GM18499 (cell line): ENCODE data around the gene NUDT16L1.

Source experiments
- ATAC-seq: cut with Tn5 transposase; IDR thresholded peaks from one replicate; pipeline ENCODE4 v1.9.1; 2021; ENCODE audit warnings: moderate number of reproducible peaks; ENCODE audit not compliant: insufficient read depth, unreplicated experiment

NUDT16L1 gene

DNA sequence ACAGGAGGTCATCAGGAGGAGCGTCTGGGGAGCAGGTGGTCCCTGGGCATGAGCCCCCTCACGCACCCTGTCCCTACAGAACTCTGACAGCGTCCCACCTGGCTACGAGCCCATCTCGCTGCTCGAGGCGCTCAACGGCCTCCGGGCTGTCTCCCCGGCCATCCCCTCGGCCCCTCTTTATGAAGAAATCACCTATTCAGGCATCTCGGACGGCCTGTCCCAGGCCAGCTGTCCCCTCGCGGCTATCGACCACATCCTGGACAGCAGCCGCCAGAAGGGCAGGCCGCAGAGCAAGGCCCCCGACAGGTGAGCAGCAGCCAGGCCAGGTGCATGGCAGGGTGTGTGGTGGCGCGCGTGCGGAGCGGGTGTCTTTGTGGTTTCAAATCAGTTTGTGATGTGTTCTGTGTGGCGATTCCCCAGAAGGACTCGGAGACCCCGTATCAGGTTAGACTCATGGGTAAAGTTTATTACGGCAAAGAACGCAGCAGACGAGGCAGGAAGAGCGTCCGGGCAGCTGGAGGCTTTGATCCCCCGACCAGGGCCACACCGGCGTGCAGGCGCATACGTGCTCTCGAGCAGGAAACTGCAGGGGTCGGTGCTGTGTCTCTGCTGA is 11.8 kb upstream of the NUDT16L1 start:
- no peak for ATAC-seq

DNA sequence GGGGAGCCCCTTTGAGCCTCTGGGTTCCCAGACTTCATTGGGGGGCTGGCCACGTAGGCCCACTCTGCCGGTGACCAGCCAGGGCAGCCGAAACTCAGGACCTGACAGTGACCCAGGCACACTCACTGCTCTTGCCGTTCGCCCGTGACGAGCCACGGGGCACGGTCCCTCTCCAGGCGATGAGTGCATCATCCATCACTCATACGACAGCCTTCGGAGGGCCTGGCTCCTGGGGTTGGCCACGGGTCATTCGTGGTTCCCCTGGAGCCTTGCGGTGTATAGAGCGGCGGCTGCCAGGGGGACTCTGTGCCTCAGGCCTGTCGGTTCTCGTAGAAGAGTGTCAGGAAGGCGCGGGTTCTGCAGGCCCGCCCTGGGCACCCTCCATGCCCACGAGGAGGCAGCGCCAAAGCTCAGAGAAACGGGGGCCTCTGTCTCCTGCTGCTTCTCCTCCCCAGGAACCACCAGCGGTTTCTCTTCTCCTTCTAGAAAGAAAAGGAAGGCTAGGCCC is 11.2 kb upstream of the NUDT16L1 start:
- no peak for ATAC-seq

DNA sequence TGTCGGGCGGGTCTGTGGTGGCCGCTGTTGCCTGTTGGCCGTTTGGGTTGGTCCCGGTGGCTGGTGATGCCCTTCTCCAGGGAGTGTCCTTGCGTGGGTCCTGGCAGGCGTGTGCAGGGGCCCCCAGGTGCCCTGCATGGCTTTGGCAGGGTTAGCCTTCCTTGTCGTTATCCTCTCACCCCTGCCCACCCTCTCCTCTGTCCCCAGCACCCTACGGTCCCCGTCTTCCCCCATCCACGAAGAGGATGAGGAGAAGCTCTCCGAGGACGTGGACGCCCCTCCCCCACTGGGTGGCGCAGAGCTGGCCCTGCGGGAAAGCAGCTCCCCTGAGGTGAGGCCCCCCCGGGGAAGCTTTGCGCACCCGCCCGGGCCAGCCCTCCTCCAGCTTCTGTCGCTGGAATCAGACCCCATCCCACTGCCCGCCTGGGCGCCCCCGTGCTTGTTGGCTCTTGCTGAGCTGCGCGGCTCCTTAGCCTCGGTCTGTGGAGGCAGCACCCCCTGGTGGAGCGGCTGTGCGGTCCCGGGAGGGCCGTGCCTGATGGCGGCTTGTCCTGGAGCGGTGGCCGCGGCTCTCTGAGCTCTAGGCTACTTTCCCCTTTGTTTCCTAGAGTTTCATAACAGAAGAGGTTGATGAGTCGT is 10.6 kb upstream of the NUDT16L1 start:
- ATAC-seq = no peak

DNA sequence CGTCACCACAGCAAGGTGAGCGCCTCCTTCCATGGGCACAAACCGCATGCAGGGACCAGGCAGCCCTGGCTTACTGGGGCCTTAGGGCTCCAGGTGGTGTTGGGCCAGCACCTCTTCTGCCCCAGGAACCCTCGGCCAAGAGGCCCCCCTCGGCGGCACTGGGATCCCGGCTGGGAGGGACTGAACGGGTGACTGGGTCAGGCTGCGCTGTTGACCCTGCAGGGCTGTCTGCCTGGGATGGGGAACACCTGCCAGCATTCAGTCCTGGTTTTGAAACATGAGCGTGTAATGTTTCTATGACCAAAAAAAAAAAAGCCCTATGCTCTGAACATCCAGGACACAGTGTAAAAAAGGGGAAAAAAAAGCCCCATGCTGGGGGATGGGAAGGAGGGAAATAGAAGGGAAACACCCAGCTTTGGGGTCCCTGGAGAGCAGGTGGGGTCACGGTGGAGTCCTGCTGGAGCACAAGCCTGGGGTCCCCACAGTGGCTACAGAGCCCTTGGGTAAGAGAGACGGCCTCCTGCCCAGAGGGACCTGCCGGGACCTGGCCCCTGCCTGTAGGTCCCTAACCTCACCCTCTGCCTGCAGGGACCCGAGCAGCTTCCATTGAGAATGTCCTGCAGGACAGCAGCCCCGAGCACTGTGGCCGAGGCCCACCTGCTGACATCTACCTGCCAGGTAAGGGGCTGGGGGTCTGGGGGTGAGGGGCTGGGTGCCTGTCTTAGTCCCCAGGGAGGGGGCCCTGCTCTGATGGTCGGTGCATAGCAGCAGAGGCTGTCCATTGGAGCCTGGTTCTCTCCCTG is 9.9 kb upstream of the NUDT16L1 start:
- ATAC-seq = no peak

DNA sequence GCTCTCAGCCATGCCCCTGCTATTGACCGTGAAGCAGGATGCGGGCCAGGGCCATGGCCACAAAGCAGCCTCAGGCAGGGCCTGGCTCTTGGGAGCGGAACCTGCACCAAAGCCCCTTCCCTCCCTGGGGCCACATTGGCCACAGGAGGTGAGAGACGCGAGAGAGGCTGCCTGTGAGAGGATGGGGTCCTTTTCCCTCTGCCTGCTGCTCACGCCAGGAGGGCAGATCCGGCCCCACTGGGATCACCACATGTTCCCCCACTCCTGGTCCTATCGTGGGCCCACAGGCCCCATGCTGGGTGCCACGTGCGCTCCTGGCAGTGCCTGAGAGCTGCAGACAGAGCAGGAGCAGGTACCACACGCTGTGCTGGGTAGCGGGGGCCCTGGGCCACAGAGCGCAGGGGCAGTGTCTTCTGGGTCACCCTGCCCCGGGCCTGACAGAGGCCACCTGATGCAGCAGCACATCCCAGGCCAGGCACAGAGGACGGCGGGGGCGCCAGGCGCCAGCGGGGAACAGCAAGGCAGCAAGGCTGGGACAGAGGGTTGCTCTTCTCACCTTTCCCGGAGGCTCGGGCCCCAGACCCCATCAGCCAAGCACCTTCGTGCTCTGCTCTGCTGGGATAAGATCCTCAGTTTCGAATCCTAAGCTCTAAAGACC is 9.2 kb upstream of the NUDT16L1 start:
- no peak for ATAC-seq

DNA sequence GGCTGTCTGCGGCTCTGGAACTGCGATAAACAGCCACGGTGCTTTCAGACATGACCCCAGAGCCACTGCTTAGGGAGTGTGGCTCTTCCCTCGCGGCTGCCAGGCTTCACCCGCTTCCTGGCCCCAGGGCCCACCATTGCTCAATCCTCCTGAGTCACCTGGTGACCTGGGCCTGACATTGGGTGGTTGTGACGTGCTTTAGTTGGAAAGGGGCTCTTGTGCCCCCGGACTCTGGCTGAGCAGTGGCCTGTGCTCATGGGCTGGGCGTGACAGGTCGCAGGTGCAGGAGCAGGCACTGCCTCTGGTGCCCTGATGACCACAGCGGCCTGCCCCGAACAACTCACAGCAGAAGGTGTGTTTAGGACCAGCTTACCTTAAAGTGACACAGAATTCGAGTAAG is 8.6 kb upstream of the NUDT16L1 start:
- no peak for ATAC-seq

DNA sequence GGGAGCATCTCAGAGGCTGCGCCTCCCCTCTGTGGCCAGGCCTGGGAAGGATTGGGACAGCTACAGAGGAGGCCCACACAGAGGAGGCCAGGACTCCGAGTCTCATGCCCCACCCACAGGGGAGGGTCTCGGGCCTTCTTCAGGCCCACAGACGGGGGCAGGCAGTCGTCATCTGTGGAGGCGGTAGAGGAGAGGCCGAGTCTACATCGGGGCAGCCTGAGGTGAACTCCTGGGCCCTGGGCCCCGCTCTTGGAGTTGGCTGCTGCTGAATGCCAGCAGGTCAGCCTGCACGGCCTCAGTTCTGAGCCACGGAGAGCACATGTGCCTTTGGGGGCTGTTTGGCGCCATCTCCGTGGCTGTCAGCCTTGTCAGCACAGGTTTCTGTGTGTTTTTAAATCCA is 8.1 kb upstream of the NUDT16L1 start:
- ATAC-seq = no peak

DNA sequence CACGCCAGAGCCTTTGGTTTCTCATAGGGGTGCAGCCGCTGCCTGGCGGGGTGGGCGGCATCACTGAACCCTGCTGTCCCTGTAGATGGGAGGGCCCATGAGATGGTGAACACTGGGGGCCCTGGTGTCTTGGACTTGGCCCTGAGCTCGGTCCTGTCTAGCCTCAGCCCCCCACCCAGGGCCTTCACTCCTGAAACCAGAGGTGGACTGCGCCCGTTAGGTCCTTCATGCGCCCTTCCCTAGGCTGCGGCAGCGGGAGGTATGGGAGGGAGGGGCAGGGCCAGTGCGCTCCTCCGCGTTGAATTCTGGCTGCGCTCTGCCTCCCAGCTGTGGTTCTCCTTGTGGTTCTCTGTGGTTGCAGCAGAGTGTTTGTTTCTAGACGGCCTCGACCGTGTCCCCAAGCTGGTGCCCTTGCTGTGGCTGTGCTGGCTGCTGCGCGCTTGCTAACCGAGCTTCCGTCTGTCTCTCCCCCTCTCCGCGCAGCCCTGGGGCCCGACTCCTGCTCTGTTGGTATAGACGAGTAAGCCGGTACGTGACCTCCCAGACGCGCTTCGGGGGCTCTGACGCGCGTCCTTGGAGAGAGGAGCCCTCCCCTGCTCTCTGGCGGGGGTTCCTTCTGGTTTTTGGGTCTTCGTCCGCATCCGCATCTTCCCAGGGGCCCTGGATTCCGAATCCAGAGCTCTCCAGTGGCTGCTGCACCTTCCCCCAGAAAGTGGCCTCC is 7.4 kb upstream of the NUDT16L1 start:
- no peak for ATAC-seq

DNA sequence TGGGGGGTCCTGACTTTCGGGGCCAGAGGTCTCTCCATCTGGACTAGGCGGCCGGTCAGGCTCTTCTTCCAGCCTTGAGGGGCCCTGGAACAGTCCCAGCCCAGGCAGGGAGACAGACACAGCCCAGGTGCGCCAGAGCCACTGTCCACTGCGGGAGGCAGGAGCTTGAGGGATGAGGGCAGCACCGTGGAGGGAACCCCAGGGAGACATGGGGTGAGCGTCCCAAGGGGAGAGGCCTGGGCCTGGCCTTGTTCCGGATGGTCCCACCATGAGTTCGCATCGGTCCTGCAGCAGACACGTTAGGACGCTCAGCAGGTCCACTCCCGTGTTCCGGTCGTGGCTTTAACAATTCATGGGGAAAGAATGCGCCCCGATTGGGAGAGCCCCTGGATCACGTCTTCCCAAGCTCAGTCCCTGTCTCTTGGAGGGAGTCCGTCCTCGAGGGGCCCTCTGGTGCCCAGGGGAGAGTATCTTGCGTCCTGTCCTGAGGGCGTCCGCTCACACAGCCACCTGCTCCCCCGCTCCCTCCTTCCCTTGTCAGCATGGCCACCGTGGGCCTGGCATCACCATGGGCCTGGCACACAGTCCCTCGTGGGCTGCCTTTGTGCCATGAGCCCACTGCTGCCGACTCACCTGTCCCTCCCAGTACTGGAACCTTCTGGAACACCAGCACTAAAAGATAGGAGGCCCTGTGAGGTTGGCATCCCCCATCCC is 6.7 kb upstream of the NUDT16L1 start:
- no peak for ATAC-seq

DNA sequence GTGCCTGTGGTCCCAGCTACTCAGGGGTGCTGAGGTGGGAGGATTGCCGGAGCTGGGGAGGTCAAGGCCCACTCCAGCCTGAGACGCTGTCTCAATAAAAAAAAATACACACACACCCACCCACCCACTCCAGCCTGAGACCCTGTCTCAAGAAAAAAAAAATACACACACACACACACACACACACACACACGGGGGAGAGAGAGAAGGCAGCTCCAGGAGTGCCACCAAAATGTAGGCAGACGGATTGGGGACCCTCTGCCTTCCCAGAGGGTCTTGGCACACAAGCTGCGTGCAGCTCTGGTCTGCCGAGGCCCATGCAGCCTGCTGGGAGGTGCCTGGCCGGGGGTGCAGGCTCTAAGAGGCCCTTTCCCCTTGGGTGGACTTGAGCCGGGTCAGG is 5.9 kb upstream of the NUDT16L1 start:
- ATAC-seq = no peak

DNA sequence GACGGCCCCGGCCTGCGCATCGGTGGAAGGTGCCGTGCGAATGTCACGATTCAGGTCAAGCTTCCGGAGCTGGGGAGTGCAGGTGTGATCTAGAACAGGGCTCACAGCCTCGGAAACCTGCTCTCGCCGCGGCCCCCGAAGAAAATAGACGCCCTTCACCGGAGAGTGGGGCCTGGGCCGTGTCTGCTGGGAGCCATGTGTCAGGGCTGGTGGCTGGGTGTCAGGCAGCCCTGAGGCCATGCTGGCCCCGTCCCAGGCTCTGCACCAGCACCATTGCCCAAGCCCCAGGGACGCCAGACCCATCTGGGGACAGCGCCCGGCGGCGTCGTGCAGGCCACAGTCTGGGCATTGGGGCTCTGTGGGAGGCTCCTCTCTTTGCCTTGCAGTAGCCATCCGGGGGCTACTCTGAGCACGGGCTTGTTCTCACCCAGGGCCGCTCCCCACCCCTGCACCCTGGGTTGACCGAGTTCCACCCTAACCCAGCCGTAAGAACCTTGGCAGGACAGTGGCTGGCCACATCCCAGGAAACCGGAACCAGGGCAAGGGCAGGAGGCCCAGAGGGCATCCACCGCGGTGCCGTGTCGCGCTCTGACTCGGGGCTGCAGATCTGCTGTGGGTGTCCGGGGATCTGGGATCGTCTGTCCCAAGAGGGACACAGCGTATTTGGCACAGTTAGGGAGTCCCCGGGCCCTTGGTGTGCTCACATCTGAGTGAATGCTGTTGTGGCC is 5.3 kb upstream of the NUDT16L1 start:
- ATAC-seq = no peak

DNA sequence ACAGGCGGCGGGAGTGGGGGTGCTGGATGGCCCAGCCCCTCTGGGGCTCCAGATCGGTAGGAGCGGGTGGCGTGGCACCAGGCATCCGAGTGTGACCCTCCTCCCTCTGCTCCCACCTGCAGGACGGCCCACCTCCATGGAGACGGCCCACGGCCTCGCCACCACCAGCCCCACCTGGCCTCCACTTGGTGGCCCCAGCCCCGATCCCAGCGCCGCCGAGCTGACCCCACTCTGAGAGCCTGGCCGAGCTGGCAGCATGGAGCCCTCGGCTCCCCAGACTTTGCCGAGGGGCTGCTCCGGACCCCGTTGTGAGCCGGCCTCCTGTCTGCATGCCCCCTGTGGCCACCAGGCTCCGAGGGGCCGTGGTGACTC is 4.7 kb upstream of the NUDT16L1 start:
- ATAC-seq = no peak

DNA sequence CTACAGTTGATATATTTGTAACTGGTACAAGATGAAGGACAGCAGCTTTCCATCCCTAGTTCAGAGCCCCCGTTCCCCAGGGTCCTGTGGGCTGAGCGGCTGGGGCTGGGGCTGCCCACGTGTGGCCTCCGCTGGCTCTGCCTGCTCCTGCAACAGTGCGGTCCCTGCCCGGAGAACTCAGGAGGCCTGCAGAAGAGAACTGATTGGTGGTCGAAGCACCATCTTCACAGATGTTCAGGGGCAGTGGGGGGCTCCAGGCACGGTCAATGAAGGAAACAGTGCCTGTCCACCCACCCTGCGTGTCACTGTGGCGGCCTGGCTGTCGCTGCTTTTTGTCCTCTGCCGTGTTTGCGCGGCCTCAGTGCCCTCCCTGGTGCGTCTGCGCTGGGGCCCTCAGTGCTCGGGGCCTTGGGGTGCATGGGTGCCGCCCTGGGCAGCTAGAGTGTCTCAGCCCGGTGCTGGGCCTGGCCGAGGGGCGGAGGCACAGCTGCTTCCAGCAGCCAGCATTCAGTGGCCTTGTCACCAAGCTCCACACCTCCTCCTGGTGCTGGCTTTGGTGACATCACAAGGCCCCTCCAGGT is 4.2 kb upstream of the NUDT16L1 start:
- ATAC-seq = no peak

DNA sequence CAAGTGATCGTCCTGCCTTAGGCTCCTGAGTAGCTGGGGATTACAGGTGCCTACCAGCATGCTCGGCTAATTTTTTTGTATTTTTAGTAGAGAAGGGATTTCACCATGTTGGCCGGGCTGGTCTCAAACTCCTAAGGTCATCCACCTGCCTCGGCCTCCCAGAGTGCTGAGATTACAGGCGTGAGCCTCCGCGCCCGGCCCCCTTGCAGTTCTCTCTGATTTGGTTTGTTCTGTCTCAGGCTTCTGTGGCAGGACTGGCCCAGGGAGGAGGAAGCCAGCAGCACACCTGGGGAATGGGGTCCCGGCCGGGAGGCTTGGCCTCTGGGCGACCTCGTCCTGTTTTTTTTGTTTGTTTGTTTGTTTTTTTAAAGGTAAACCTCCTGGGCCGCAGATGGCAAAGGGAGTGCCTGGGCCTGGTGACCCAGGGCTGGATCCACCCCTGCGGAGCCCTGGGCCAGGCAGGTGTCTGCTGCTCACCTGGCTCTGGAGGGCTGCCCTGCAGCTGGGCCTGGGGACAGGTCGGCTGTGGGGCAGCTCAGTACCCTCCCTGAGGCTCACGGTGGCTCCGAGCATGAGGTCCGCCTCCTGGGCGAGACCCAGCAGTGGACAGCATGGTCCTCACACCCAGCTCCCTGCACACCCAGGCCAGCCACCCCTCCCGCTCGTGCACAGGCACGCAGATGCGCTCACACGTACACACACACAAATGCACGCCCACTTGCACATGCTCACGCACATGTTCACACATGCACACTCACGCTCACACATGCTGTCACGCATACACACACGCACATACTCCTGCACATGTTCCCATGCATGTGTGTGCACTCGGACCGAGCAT is 3.3 kb upstream of the NUDT16L1 start:
- ATAC-seq = no peak

DNA sequence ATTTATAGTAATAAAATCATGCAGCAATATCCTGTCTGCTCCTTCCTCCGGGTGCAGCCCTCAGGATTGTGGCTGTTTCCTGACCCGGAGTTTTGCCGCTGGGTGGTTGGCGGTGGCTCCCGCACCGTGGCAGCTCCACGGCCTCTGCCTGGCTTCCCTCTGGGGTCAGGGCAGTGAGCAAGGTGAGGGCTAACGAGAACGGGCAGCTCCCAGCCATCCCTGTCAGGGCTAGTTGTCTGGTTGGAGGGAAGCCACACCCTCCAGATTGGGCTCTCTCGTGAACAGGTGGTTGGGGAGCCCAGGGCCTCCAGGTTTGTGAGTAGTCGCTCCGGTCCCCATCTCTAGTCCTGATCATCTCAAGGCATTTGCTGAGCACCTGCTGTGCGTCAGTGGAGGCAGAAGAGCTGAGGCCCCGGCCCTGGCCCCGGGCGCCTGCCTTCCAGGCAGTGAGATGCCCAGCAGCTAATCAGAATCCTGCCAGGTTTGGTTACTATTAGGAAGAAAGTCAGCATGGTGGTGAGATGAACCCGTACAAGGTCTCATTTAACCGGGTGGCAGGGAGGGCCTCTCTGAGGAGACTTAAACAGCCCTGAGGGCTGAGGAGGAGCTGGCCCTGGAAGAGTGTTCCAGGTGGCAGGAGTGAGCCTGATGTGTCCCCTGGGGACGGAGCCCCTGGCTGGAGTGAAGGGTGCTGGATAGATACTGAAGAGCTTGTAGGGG is 2.3 kb upstream of the NUDT16L1 start:
- no peak for ATAC-seq

DNA sequence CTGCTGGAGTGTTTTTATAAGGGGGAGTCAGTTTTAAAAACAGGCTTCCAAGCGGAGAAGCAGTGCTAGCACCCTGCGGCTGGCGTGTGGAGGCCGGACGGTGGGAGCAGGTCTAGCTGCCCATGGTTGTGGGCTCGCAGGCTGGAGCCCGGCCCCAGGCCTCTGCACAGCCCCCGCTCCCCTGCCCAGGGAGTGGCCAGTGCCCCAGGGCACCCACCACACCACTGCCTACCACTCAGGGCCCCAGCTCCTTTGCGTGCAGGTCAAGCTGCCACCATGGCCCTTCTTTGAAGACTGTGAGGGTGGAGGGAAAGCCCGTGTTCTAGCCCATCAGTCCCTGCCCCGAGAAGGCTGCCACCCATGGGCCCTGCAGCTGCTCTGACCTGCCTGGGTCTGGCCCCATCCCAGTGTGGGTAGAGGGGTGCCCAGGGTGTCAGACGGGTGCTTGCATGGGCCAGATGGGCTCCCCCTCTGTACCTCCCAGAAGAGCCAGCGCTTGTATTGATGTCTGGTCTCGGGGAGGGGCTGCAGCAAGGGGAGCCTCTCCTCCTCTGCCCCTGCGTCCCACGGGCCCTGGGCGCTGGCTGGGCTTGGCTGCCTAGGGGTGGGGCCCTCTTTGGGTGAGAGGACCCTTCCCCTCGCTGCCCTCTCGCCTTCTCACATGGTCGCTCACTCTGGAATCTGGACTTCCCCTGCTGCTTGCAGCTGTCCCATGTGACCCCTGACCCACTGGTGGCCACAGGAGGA is 1.5 kb upstream of the NUDT16L1 start:
- no peak for ATAC-seq
